ENCODE data around the gene STX11. TPM values are rescaled to one million over a fixed set of nuclear protein-coding genes. Genes with fewer than 3 reads are reported as not detected.

The STX11 gene
- total RNA-seq, 1 experiment from 2014 or later, result 0.17 TPM

- TF ChIP-seq, protein P1, sequence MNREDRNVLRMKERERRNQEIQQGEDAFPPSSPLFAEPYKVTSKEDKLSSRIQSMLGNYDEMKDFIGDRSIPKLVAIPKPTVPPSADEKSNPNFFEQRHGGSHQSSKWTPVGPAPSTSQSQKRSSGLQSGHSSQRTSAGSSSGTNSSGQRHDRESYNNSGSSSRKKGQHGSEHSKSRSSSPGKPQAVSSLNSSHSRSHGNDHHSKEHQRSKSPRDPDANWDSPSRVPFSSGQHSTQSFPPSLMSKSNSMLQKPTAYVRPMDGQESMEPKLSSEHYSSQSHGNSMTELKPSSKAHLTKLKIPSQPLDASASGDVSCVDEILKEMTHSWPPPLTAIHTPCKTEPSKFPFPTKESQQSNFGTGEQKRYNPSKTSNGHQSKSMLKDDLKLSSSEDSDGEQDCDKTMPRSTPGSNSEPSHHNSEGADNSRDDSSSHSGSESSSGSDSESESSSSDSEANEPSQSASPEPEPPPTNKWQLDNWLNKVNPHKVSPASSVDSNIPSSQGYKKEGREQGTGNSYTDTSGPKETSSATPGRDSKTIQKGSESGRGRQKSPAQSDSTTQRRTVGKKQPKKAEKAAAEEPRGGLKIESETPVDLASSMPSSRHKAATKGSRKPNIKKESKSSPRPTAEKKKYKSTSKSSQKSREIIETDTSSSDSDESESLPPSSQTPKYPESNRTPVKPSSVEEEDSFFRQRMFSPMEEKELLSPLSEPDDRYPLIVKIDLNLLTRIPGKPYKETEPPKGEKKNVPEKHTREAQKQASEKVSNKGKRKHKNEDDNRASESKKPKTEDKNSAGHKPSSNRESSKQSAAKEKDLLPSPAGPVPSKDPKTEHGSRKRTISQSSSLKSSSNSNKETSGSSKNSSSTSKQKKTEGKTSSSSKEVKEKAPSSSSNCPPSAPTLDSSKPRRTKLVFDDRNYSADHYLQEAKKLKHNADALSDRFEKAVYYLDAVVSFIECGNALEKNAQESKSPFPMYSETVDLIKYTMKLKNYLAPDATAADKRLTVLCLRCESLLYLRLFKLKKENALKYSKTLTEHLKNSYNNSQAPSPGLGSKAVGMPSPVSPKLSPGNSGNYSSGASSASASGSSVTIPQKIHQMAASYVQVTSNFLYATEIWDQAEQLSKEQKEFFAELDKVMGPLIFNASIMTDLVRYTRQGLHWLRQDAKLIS (CRISPR knock-in tag; IDR thresholded peaks at IDR 0.05; ENCODE audit: borderline replicate concordance), result no peak
- TF ChIP-seq HMGXB4 (CRISPR knock-in tag; IDR thresholded peaks at IDR 0.05) (no peak), MXD4 (CRISPR knock-in tag; IDR thresholded peaks at IDR 0.05; ENCODE audit: borderline replicate concordance) (no peak), TEAD1 (CRISPR knock-in tag; IDR thresholded peaks at IDR 0.05) (no peak), ATF1 (CRISPR knock-in tag; IDR thresholded peaks at IDR 0.05) (no peak), ZNF317 (CRISPR knock-in tag; IDR thresholded peaks at IDR 0.05; ENCODE audit: borderline replicate concordance, low read depth) (no peak), ZNF532 (CRISPR knock-in tag; IDR thresholded peaks at IDR 0.05; ENCODE audit: borderline replicate concordance) (no peak), ARID4B (CRISPR knock-in tag; IDR thresholded peaks at IDR 0.05; ENCODE audit: borderline replicate concordance) (no peak), TP53 (CRISPR knock-in tag; IDR thresholded peaks at IDR 0.05) (no peak)
Measured at GRCh38 chr6:144170044-144170443, 19.7 kb downstream of the STX11 start (continued).

DNA sequence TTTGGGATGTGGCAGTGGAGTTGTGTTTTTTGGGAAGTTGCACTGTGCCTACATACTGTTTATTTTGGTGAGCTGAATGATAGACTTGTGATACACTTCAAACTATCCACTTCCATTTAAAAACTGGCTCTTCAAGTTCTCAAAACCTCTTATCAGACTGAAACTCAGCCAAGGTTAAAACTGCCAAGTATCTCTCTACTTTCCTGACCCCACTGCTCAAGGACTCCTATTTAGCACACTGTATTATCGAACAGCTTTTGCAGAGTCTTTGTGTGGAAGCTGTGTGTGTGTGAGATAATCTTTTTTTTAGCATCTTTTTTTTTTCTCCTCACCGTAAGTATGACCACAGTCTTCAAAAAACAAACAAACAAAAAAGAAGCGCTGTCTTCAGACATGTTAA lies 21.1 kb downstream of the STX11 start:
- Mint-ChIP-seq H3K27ac (no peak overlapping the region), H3K4me3 (no peak overlapping the region), H3K4me1 (no peaks in the 10 kb centered on the region), H3K36me3 (no peaks in the 10 kb centered on the region; the same call in 1 of the 2 replicates), H3K9me3 (peaks cover 11% of the 10 kb centered on the region), H3K27me3 (ENCODE audit: low read depth) (no peaks in the 10 kb centered on the region)
- DNase-seq (ENCODE audit: low spot score) (no peak), ATAC-seq (no peak)
- CTCF ChIA-PET, result no interaction called here
- POLR2A ChIA-PET, result no interaction called here
- TF ChIP-seq FOXK1 (CRISPR knock-in tag; IDR thresholded peaks at IDR 0.05), result no peak
- TF ChIP-seq ZNF263 (CRISPR knock-in tag; IDR thresholded peaks at IDR 0.05; ENCODE audit: low read depth), result no peak
- TF ChIP-seq OVOL2 (CRISPR knock-in tag; IDR thresholded peaks at IDR 0.05; ENCODE audit: borderline replicate concordance), result no peak
- TF ChIP-seq TCF7 (CRISPR knock-in tag; IDR thresholded peaks at IDR 0.05; ENCODE audit: low read depth), result no peak
- TF ChIP-seq, protein P2, sequence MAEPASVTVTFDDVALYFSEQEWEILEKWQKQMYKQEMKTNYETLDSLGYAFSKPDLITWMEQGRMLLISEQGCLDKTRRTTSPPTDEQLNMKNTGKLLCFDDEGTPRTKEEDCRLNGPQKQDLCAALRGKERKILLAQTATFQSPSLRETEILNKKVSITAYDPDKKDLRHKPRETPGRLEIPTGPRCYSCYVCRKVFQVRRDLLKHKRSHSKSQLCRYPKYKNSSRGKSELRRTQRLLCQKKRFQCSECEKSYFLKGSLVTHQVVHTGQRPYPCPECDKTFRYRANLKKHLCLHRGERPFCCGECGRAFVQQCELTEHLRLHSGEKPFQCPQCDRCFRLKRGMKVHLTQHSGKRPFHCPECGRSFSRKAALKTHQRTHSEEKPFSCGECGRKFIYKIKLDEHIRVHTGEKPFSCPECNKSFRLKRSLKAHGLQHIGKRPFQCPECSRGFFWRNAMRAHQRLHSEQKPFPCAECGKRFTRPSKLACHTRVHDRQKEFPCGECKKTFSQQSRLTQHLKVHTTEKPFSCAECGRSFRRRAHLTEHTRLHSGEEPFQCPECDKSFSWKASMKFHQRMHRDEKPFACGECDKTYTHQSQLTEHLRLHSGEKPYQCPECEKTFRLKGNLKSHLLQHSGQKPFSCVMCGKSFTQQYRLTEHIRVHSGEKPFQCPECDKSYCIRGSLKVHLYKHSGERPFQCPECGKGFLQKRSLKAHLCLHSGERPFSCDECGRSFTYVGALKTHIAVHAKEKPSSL (CRISPR knock-in tag; conservative IDR thresholded peaks at IDR 0.05), result no peak
